Measurements from ENCODE around the gene SLC25A28. TPM values are rescaled to one million over a fixed set of nuclear protein-coding genes. Genes with fewer than 3 reads are reported as not detected.

Gene SLC25A28
- total RNA-seq, 4 donors from 2014 or later = 13.8 to 38.0 (median 31.6) TPM

GRCh38 chr10:99565166-99565565, 55.1 kb downstream of the SLC25A28 start:
- no peaks in the 10 kb centered on the region for H3K36me3 ChIP-seq
- peaks cover 0 to 17% (median 0%) of the 10 kb centered on the region in 4 donors for H3K27me3 ChIP-seq
- no peaks in the 10 kb centered on the region for H3K4me1 ChIP-seq
- no peak overlapping the region for H3K27ac ChIP-seq
- no peaks in the 10 kb centered on the region for H3K9me3 ChIP-seq
- TF ChIP-seq CTCF (IDR thresholded peaks at IDR 0.05) (no peak), POLR2A (IDR thresholded peaks at IDR 0.05) (no peak)
- WGBS, 2 donors = 89 to 93% methylated on average over 4 of the region's 4 CpGs
- no peak overlapping the region for H3K4me3 ChIP-seq
- intact Hi-C loops (cut with DNase I) = no loop called here
- no peak for DNase-seq

DNA sequence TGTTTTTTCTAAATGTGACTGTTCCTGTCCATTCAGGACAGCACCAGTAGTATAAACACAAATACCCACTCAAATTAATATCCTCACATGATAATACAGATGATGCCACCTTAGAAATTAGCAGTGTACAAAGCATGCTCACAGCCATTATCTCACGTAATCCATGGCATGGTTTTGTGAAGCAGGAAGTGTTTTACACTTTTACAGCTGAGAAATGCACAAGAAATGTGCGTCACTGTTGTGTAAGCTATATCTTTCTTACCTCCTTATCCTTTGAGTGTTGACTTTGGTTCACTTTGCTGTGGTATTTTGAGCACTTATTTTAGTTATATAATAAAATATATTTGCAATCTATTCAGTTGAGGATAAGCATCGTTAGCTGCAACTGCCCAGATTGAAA, 55.9 kb downstream of the SLC25A28 start:
- WGBS, 2 donors = 39 to 50% methylated on average over 3 of the region's 3 CpGs
- intact Hi-C loops (cut with DNase I) = loop anchor here (5.0 kb wide), 1 partner anchor 48 kb away; no protein-coding TSS in a partner anchor
- DNase-seq = no peak
- H3K27me3 ChIP-seq = peaks cover 0 to 17% (median 0%) of the 10 kb centered on the region in 4 donors
- no peak overlapping the region for H3K4me3 ChIP-seq
- no peak for TF ChIP-seq CTCF (IDR thresholded peaks at IDR 0.05)
- no peak for TF ChIP-seq POLR2A (IDR thresholded peaks at IDR 0.05)
- no peak overlapping the region for H3K27ac ChIP-seq
- H3K9me3 ChIP-seq = no peaks in the 10 kb centered on the region
- no peaks in the 10 kb centered on the region for H3K4me1 ChIP-seq
- no peaks in the 10 kb centered on the region for H3K36me3 ChIP-seq

GRCh38 chr10:99562631-99563030, 57.6 kb downstream of the SLC25A28 start:
- 50 to 65% methylated on average over 2 of the region's 2 CpGs for WGBS, 2 donors
- Histone ChIP-seq H3K27me3 (peaks cover 0 to 15% (median 0%) of the 10 kb centered on the region in 4 donors), H3K4me3 (no peak overlapping the region), H3K27ac (no peak overlapping the region), H3K9me3 (no peaks in the 10 kb centered on the region), H3K36me3 (no peaks in the 10 kb centered on the region), H3K4me1 (no peaks in the 10 kb centered on the region)
- intact Hi-C loops (cut with DNase I) = loop anchor here (5.0 kb wide), 1 partner anchor 50 kb away; no protein-coding TSS in a partner anchor
- TF ChIP-seq POLR2A (IDR thresholded peaks at IDR 0.05) (no peak), CTCF (IDR thresholded peaks at IDR 0.05) (no peak)
- DNase-seq = no peak

Small RNA genes lying within 50 kb of the gene (small RNA-seq; reads per million reads assigned to genes)
- gene AL133353.1 = 0 reads per million in 4 donors

Other genes with a start within 250 kb of the SLC25A28 start
- 10 to 100 TPM; 45.8 to 65.1 (median 51.0) TPM for gene GOT1, start 189.8 kb downstream of the SLC25A28 start, total RNA-seq
- under 1 TPM in 2 of 4 donors, not detected in 2; 0.19 to 0.40 TPM for gene NKX2-3, start 87.5 kb downstream of the SLC25A28 start, total RNA-seq
- gene ENTPD7, start 39.1 kb upstream of the SLC25A28 start, total RNA-seq = 10 to 100 TPM in 3 of 4 donors, 1 to 10 TPM in 1; 9.0 to 31.7 (median 16.5) TPM
- 10 to 100 TPM; 17.2 to 38.4 (median 18.1) TPM for gene COX15, start 111.7 kb upstream of the SLC25A28 start, total RNA-seq
- 10 to 100 TPM in 3 of 4 donors, 1 to 10 TPM in 1; 6.7 to 29.0 (median 18.9) TPM for gene CUTC, start 111.8 kb upstream of the SLC25A28 start, total RNA-seq
- 1 to 10 TPM in 2 of 4 donors, under 1 TPM in 2; 0.61 to 2.2 (median 1.1) TPM for gene ABCC2, start 162.2 kb upstream of the SLC25A28 start, total RNA-seq